ENCODE data around the gene FOXE3. TPM values are rescaled to one million over a fixed set of nuclear protein-coding genes. Genes with fewer than 3 reads are reported as not detected.

FOXE3 gene
- total and polyA plus RNA-seq, 3 donors from 2014 or later, result 0.63 to 1.4 (median 1.2) TPM

DNA sequence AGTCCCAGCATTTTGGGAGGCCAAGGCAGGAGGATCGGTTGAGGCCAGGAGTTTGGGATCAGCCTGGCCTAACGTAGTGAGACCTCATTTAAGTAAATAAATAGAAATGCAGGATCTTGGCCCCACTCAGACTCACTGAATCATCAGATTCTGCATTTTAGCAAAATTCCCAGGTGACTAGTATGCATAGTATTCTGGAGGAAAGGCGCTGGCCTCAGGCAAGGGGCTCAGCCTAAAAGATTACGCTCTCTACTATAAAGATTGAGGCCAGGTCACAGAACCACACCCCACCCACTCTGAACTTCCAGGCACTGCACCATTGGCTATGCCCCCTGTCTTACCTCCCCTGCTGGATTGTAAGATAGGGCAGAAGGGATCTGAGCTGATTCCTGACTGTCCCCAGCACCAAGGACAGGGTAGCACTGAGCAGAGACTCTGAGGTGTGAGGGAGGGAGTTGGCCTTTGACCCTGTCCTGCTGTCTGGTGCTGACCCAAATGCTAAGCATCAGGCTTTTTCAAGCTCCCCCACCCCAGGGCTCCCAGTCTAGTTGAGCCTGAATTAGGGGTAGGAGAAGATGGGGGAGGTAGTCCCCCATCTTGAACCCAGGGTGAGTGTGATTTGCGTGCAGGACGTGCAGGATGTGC lies 2.7 kb downstream of the FOXE3 start:
- 91 to 92% methylated on average over 5 to 6 of the region's 6 CpGs for WGBS, 2 donors
- H3K4me1 ChIP-seq, result no peaks in the 10 kb centered on the region
- intact Hi-C loops (cut with DNase I; ENCODE audit: low total_unique reads), result loop anchor here (10.0 kb wide), 1 partner anchor 234 kb away; no protein-coding TSS in a partner anchor
- no peak for DNase-seq
- no peak overlapping the region for H3K27ac ChIP-seq
- H3K4me3 ChIP-seq, result no peak overlapping the region
- H3K36me3 ChIP-seq (ENCODE audit: low read depth, missing control alignments), result no peaks in the 10 kb centered on the region
- no peaks in the 10 kb centered on the region for H3K27me3 ChIP-seq
- TF ChIP-seq, protein P1, sequence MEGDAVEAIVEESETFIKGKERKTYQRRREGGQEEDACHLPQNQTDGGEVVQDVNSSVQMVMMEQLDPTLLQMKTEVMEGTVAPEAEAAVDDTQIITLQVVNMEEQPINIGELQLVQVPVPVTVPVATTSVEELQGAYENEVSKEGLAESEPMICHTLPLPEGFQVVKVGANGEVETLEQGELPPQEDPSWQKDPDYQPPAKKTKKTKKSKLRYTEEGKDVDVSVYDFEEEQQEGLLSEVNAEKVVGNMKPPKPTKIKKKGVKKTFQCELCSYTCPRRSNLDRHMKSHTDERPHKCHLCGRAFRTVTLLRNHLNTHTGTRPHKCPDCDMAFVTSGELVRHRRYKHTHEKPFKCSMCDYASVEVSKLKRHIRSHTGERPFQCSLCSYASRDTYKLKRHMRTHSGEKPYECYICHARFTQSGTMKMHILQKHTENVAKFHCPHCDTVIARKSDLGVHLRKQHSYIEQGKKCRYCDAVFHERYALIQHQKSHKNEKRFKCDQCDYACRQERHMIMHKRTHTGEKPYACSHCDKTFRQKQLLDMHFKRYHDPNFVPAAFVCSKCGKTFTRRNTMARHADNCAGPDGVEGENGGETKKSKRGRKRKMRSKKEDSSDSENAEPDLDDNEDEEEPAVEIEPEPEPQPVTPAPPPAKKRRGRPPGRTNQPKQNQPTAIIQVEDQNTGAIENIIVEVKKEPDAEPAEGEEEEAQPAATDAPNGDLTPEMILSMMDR (IDR thresholded peaks at IDR 0.05), result no peak
- TF ChIP-seq POLR2A (IDR thresholded peaks at IDR 0.05), result no peak
- H3K9me3 ChIP-seq, result no peaks in the 10 kb centered on the region

DNA sequence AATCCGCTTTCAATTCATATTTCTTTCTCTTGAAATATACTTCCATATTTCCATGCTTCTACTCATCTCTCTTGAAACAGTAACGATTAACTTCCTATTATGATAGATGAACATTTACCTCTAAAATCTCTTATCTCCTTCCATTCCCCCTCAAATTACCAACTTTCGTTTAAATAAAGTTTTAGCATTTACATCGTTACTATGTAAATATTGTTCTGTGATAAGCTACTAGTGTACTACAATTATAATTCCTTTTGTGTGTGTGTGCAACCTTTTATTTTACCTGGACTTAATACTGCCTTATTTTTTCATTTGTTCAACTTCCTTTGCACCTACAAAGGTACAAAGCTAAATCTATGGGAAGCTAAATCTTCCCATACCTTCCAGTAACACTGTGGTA lies 4.5 kb downstream of the FOXE3 start:
- TF ChIP-seq, protein P1 (IDR thresholded peaks at IDR 0.05), result no peak
- no peak for TF ChIP-seq POLR2A (IDR thresholded peaks at IDR 0.05)
- Histone ChIP-seq H3K4me3 (no peak overlapping the region), H3K9me3 (no peaks in the 10 kb centered on the region), H3K27me3 (no peaks in the 10 kb centered on the region), H3K36me3 (ENCODE audit: low read depth, missing control alignments) (no peaks in the 10 kb centered on the region), H3K27ac (no peak overlapping the region), H3K4me1 (no peaks in the 10 kb centered on the region)
- DNase-seq, result no peak
- intact Hi-C loops (cut with DNase I; ENCODE audit: low total_unique reads), result no loop called here
- WGBS, 2 donors, result 85 to 86% methylated on average over 4 of the region's 4 CpGs

DNA sequence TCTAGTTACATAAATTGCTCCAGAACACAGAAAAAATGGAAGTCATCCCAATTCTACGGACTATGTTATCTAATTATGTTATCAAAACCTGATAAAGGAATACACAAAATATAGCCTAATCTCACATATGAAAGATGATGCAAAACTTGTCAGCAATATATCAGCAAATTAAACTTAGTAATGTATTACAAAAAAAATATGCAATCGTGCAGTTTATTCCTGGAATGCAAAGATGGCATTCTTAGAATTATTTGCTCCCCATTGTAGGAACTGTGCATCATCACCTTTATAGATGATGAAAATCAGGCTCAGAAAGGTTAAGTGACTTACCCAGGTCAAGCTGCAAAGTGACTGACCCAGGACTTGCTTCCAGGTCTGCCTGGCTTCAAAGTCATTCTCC lies 7.8 kb downstream of the FOXE3 start:
- intact Hi-C loops (cut with DNase I; ENCODE audit: low total_unique reads), result no loop called here
- 49 to 55% methylated on average over 2 of the region's 2 CpGs for WGBS, 2 donors
- no peak for DNase-seq
- Histone ChIP-seq H3K4me3 (no peak overlapping the region), H3K36me3 (ENCODE audit: low read depth, missing control alignments) (no peaks in the 10 kb centered on the region), H3K27ac (no peak overlapping the region), H3K27me3 (no peaks in the 10 kb centered on the region), H3K9me3 (no peaks in the 10 kb centered on the region), H3K4me1 (no peaks in the 10 kb centered on the region)
- TF ChIP-seq, protein P1 (IDR thresholded peaks at IDR 0.05), result no peak
- TF ChIP-seq POLR2A (IDR thresholded peaks at IDR 0.05), result no peak

DNA sequence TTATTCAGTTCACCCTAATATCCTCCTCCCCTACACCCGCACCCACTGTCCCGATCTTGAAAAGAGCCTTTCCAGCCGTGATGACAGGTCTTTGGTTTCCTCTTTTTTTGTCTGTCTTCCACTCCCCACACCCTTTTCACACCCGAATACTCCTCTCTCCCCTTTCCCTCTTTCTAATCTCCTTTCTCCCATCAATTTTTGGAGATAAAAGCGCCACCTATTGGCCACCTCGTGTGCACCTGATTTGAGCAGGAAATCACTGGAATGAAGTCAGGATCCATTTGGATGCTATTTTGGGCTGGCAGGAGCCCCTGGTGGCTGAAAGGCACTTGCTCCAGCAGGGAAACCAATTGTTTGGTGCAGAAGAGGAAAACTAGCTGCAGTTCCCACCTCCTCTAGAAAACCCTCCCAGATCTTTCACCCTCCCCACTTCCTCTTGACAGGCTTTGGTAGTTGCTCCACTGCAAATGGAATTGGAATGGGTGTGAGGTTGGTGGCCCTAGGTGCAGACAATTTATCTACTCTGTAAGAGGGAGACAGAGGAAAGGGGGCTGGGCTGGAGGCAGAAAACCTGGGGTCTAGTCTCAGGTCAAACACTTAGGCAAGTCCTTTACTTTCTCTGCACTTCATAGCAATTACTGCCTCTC lies 8.4 kb downstream of the FOXE3 start:
- 22 to 28% methylated on average over 6 of the region's 6 CpGs for WGBS, 2 donors
- intact Hi-C loops (cut with DNase I; ENCODE audit: low total_unique reads), result no loop called here
- DNase-seq, result no peak
- Histone ChIP-seq H3K9me3 (no peaks in the 10 kb centered on the region), H3K27ac (no peak overlapping the region), H3K4me1 (no peaks in the 10 kb centered on the region), H3K4me3 (no peak overlapping the region), H3K27me3 (no peaks in the 10 kb centered on the region), H3K36me3 (ENCODE audit: low read depth, missing control alignments) (no peaks in the 10 kb centered on the region)
- TF ChIP-seq POLR2A (IDR thresholded peaks at IDR 0.05), result no peak
- TF ChIP-seq, protein P1 (IDR thresholded peaks at IDR 0.05), result peak; percentile 46 to 75 (median 50)

All from testis (tissue), 3 donors.